G401 (cell line): ENCODE measurements around the gene C12orf57. TPM values are rescaled to one million over a fixed set of nuclear protein-coding genes. Genes with fewer than 3 reads are reported as not detected.

Experiments used
- DNase-seq: peaks from one replicate; pipeline ENCODE4 v3.0.0-alpha.2; 2015; ENCODE audit warnings: low spot score
- in situ Hi-C: cut with HindIII; loops from 2 replicates; pipeline ENCODE4 v1.10.0; 2016; ENCODE audit warnings: low sequenced_read_pairs, mixed read lengths
- total RNA-seq: library from RNA; depleted of rRNA; stranded (reverse); fragments of >200 nt; shearing (Covaris generic); gene quantifications from 2 replicates; pipeline ENCODE4 v1.2.3, GENCODE V29; 2014; rRNA removed

C12orf57 gene
- total RNA-seq, 1 experiment from 2014 or later = 88.1 TPM

GRCh38 chr12:6979021-6979420 lies 35.2 kb downstream of the C12orf57 start:
- in situ Hi-C loops = no loop called here

GRCh38 chr12:6979453-6979852 lies 35.6 kb downstream of the C12orf57 start:
- DNase-seq = no peak
- in situ Hi-C loops = no loop called here

More at GRCh38 chr12:6979021-6979420, 35.2 kb downstream of the C12orf57 start:
- DNase-seq = no peak

- in situ Hi-C loops = no loop called here
- DNase-seq = no peak
Measured at GRCh38 chr12:6980075-6980474, 36.3 kb downstream of the C12orf57 start.

- no peak for DNase-seq
- in situ Hi-C loops = no loop called here
Measured at GRCh38 chr12:6980740-6981139, 36.9 kb downstream of the C12orf57 start.

GRCh38 chr12:6981152-6982052 lies 37.6 kb downstream of the C12orf57 start:
- no peak for DNase-seq
- in situ Hi-C loops = no loop called here

GRCh38 chr12:6982532-6982931 lies 38.7 kb downstream of the C12orf57 start:
- in situ Hi-C loops = no loop called here
- DNase-seq = no peak

- in situ Hi-C loops = no loop called here
- peak; percentile 81 for DNase-seq
Measured at GRCh38 chr12:6987956-6988553, 44.2 kb downstream of the C12orf57 start.

Other genes starting within 250 kb of the C12orf57 start
- 0.44 and 4.4 TPM in 2 replicates for gene PIANP, start 243.2 kb upstream of the C12orf57 start, total RNA-seq
- gene COPS7A, start 220.0 kb upstream of the C12orf57 start, total RNA-seq = 47.0 and 47.6 TPM in 2 replicates
- 342 and 364 TPM in 2 replicates for gene MLF2, start 190.9 kb upstream of the C12orf57 start, total RNA-seq
- gene PTMS, start 177.7 kb upstream of the C12orf57 start, total RNA-seq = 259 and 267 TPM in 2 replicates
- 0.31 and 0.58 TPM in 2 replicates for gene LAG3, start 171.5 kb upstream of the C12orf57 start, total RNA-seq
- gene CD4, start 154.5 kb upstream of the C12orf57 start, total RNA-seq = 0.34 and 1.3 TPM in 2 replicates
- gene GPR162, start 122.2 kb upstream of the C12orf57 start, total RNA-seq = 37.7 and 59.0 TPM in 2 replicates
- gene P3H3, start 115.6 kb upstream of the C12orf57 start, total RNA-seq = 56.4 and 70.5 TPM in 2 replicates
- gene GNB3, start 103.1 kb upstream of the C12orf57 start, total RNA-seq = 0.25 and 3.8 TPM in 2 replicates
- gene CDCA3, start 92.7 kb upstream of the C12orf57 start, total RNA-seq = 84.2 and 103 TPM in 2 replicates
- gene USP5, start 91.9 kb upstream of the C12orf57 start, total RNA-seq = 137 and 156 TPM in 2 replicates
- 1,506 and 1,683 TPM in 2 replicates for gene TPI1, start 76.5 kb upstream of the C12orf57 start, total RNA-seq
- gene SPSB2, start 70.7 kb upstream of the C12orf57 start, total RNA-seq = 30.6 and 38.3 TPM in 2 replicates
- 7.0 and 16.1 TPM in 2 replicates for gene LRRC23, start 39.2 kb upstream of the C12orf57 start, total RNA-seq
- gene ENO2, start 29.4 kb upstream of the C12orf57 start, total RNA-seq = 3.3 and 13.2 TPM in 2 replicates
- gene ATN1, start 16.1 kb upstream of the C12orf57 start, total RNA-seq = 2.2 and 6.2 TPM in 2 replicates
- not detected in 2 replicates for gene RNU7-1, start 206 bp upstream of the C12orf57 start, total RNA-seq
- 12.1 and 16.6 TPM in 2 replicates for gene PTPN6, start 7.3 kb downstream of the C12orf57 start, total RNA-seq
- 667 and 679 TPM in 2 replicates for gene PHB2, start 26.6 kb downstream of the C12orf57 start, total RNA-seq
- gene EMG1, start 26.9 kb downstream of the C12orf57 start, total RNA-seq = 76.4 and 83.4 TPM in 2 replicates
- 59.1 and 68.3 TPM in 2 replicates for gene LPCAT3, start 74.5 kb downstream of the C12orf57 start, total RNA-seq
- 3.3 and 4.1 TPM in 2 replicates for gene C1S, start 116.7 kb downstream of the C12orf57 start, total RNA-seq
- gene C1R, start 148.4 kb downstream of the C12orf57 start, total RNA-seq = 0.78 and 0.98 TPM in 2 replicates
- gene C1RL, start 165.2 kb downstream of the C12orf57 start, total RNA-seq = 3.9 and 5.4 TPM in 2 replicates
- gene RBP5, start 184.9 kb downstream of the C12orf57 start, total RNA-seq = not detected in 2 replicates
- gene CLSTN3, start 186.3 kb downstream of the C12orf57 start, total RNA-seq = 14.8 and 17.9 TPM in 2 replicates
- gene PEX5, start 245.7 kb downstream of the C12orf57 start, total RNA-seq = 62.4 and 64.6 TPM in 2 replicates